HCT116 (cell line): Measurements from ENCODE around the gene SUGP1. TPM values are rescaled to one million over a fixed set of nuclear protein-coding genes. Genes with fewer than 3 reads are reported as not detected.
A peak's percentile ranks its signal among the peaks of the same experiment; 100 is the strongest.

Experiments used
- ATAC-seq: fragments of 200-7000 bp; cut with Tn5 transposase; 2 replicates; pipeline ENCODE4 v1.9.1; 2020; ENCODE audit warnings: mild to moderate bottlenecking, moderate library complexity
- BruUV-seq: library from RNA; stranded (reverse); fragments of 400-500 nt; replicated peaks from 2 replicates; lab custom pipeline; 2021; lab: Mats Ljungman, UMichigan
- CTCF ChIA-PET: fragments of 300-600 bp; sonication (Branson Sonifier 250); formaldehyde crosslinking; loops from one replicate; lab custom pipeline; 2021; ENCODE audit warnings: antibody characterized with exemption; lab: Charles Lee
- POLR2A ChIA-PET: fragments of 300-600, 350-600 bp; sonication (Branson Sonifier 250); formaldehyde crosslinking; loops from one replicate; lab custom pipeline; 2021; ENCODE audit warnings: antibody characterized with exemption; lab: Charles Lee
- RAD21 ChIA-PET, 2 experiments: fragments of 300-600 bp; sonication (Branson Sonifier 250); formaldehyde crosslinking; loops; one replicate each; lab custom pipeline; 2023; ENCODE audit warnings: low total read pairs in 2 of 2; ENCODE audit not compliant: uncharacterized antibody in 2 of 2, unreplicated experiment in 2 of 2, low non-redundant PET in 1 of 2; lab: Charles Lee
- DNase-seq: peaks from one replicate; pipeline ENCODE4 v3.0.0-alpha.2; 2010; ENCODE audit warnings: low read depth, low spot score
- H2AFZ ChIP-seq: fragments of 200-600 bp; shearing (Covaris generic), sonication (generic); 2 replicates; pipeline ENCODE4 v1.6.1; 2017; ENCODE audit warnings: low read depth, mixed run types, mixed read lengths, antibody characterized with exemption, low read length; ENCODE audit not compliant: poor library complexity, severe bottlenecking
- H3K27ac ChIP-seq: 2 replicates; pipeline ENCODE4 v1.5.1; 2012; ENCODE audit warnings: low read depth, low read length
- H3K27me3 ChIP-seq: fragments of 200-600 bp; sonication (generic); 2 replicates; pipeline ENCODE4 v1.6.1; 2016; ENCODE audit warnings: mixed run types, low read length, mixed read lengths; ENCODE audit not compliant: insufficient read depth
- H3K36me3 ChIP-seq, 2 experiments: fragments of 200-500 bp in 1 of 2; fragments of 200-600 bp in 1 of 2; sonication (Bioruptor generic) in 1 of 2; sonication (generic) in 1 of 2; 2 replicates each; pipeline versions ENCODE4 v1.5.1 to v1.6.1; 2014 to 2016; ENCODE audit warnings: low read length in 2 of 2, inconsistent platforms in 1 of 2, mixed read lengths in 1 of 2, mixed run types in 1 of 2; ENCODE audit not compliant: insufficient read depth in 2 of 2, control insufficient read depth in 1 of 2
- H3K4me1 ChIP-seq, 2 experiments: fragments of 200-600 bp in 1 of 2; sonication (generic) in 1 of 2; 2 replicates each; pipeline versions ENCODE4 v1.5.1 to v1.6.1; 2012 to 2017; ENCODE audit warnings: low read length in 2 of 2, inconsistent platforms in 1 of 2, mild to moderate bottlenecking in 1 of 2, mixed read lengths in 1 of 2, mixed run types in 1 of 2, moderate library complexity in 1 of 2; ENCODE audit not compliant: insufficient read depth in 2 of 2, control insufficient read depth in 1 of 2
- H3K4me2 ChIP-seq: fragments of 200-600 bp; sonication (generic); 2 replicates; pipeline ENCODE4 v1.6.1; 2017; ENCODE audit warnings: mixed run types, low read length, mixed read lengths
- H3K4me3 ChIP-seq, 2 experiments: fragments of 200-600 bp in 1 of 2; sonication (generic) in 1 of 2; replicated peaks in 1 of 2; 2 replicates each; pipeline ENCODE4 v1.5.1; 2011 to 2016; ENCODE audit warnings: low read length in 2 of 2, control low read depth in 1 of 2, low read depth in 1 of 2, mild to moderate bottlenecking in 1 of 2, mixed read lengths in 1 of 2, mixed run types in 1 of 2
- H3K79me2 ChIP-seq: fragments of 200-600 bp; sonication (generic); 2 replicates; pipeline ENCODE4 v1.6.1; 2017; ENCODE audit warnings: mild to moderate bottlenecking, mixed run types, low read length, moderate library complexity, mixed read lengths; ENCODE audit not compliant: insufficient read depth
- H3K9ac ChIP-seq: fragments of 200-600 bp; sonication (generic); 2 replicates; pipeline ENCODE4 v1.6.1; 2016; ENCODE audit warnings: low read length, mixed read lengths
- H3K9me2 ChIP-seq: fragments of 200-600 bp; sonication (generic), shearing (Covaris generic); 2 replicates; pipeline ENCODE4 v1.6.1; 2017; ENCODE audit warnings: mixed run types, mild to moderate bottlenecking, moderate library complexity; ENCODE audit not compliant: insufficient read depth
- H3K9me3 ChIP-seq, 2 experiments: fragments of 200-500 bp in 1 of 2; fragments of 200-600 bp in 1 of 2; sonication (Bioruptor generic) in 1 of 2; sonication (generic) in 1 of 2; 2 replicates each; pipeline ENCODE4 v1.6.1; 2014 to 2017; ENCODE audit warnings: low read length in 2 of 2, mixed read lengths in 2 of 2, inconsistent platforms in 1 of 2, low read depth in 1 of 2, mild to moderate bottlenecking in 1 of 2, mixed run types in 1 of 2, moderate library complexity in 1 of 2; ENCODE audit not compliant: control insufficient read depth in 1 of 2, insufficient read depth in 1 of 2
- H4K20me1 ChIP-seq: fragments of 200-600 bp; sonication (generic), shearing (Covaris generic); 2 replicates; pipeline ENCODE4 v1.6.1; 2017; ENCODE audit warnings: mixed run types, mild to moderate bottlenecking, moderate library complexity; ENCODE audit not compliant: insufficient read depth
- CBX3 ChIP-seq: IDR thresholded peaks from 2 replicates; pipeline ENCODE4 v1.6.1; 2012; ENCODE audit warnings: low read depth
- CEBPB ChIP-seq: IDR thresholded peaks from 2 replicates; pipeline ENCODE4 v1.6.1; 2012; ENCODE audit warnings: low read depth
- CTCF ChIP-seq, 3 experiments: fragments of 200-600 bp in 1 of 3; sonication (generic) in 1 of 3; IDR thresholded peaks in 2 of 3; conservative IDR thresholded peaks in 1 of 3; 2 replicates each; pipeline ENCODE4 v1.5.1; 2012 to 2017; ENCODE audit warnings: low read depth in 2 of 3, low read length in 2 of 3, antibody characterized with exemption in 1 of 3, borderline replicate concordance in 1 of 3, control low read depth in 1 of 3, mild to moderate bottlenecking in 1 of 3, mixed read lengths in 1 of 3, mixed run types in 1 of 3, moderate library complexity in 1 of 3; ENCODE audit not compliant: insufficient read depth in 1 of 3
- FOSL1 ChIP-seq: IDR thresholded peaks from 2 replicates; pipeline ENCODE4 v1.6.1; 2012; ENCODE audit warnings: low read depth
- JUND ChIP-seq: IDR thresholded peaks from 2 replicates; pipeline ENCODE4 v1.6.1; 2012
- RAD21 ChIP-seq: IDR thresholded peaks from 2 replicates; pipeline ENCODE4 v1.6.1; 2012; ENCODE audit warnings: low read depth, mild to moderate bottlenecking
- REST ChIP-seq: IDR thresholded peaks from 2 replicates; pipeline ENCODE4 v1.6.1; 2012; ENCODE audit warnings: low read depth
- SP1 ChIP-seq: IDR thresholded peaks from 2 replicates; pipeline ENCODE4 v1.6.1; 2012; ENCODE audit warnings: low read depth
- SRF ChIP-seq: IDR thresholded peaks from 2 replicates; pipeline ENCODE4 v1.6.1; 2012; ENCODE audit warnings: low read depth
- ZFX ChIP-seq: fragments of 450-650 bp; IDR thresholded peaks from 2 replicates; pipeline ENCODE4 v1.6.1; 2017
- ZNF274 ChIP-seq: fragments of 200-500 bp; sonication (Bioruptor generic); IDR thresholded peaks from 2 replicates; pipeline ENCODE4 v1.6.1; 2014; ENCODE audit warnings: mild to moderate bottlenecking, low read depth, low read length, inconsistent platforms
- intact Hi-C: fragments of 100-400 bp; cut with micrococcal nuclease; formaldehyde crosslinking; loops from 2 replicates; pipeline ENCODE4 v1.10.0; 2022
- total RNA-seq: library from RNA; stranded (reverse); gene quantifications from one replicate; pipeline ENCODE4 v1.2.1, GENCODE V29; 2021; ENCODE audit not compliant: unreplicated experiment

SUGP1 gene
- total RNA-seq, 1 experiment from 2014 or later: 47.6 TPM

- Histone ChIP-seq H3K79me2 (peaks cover 84% of the 10 kb centered on the region), H3K36me3 (peaks cover 9 to 16% of the 10 kb centered on the region in 2 experiments; a peak in 3 of 4 replicates), H4K20me1 (no peaks in the 10 kb centered on the region), H3K27ac (peak overlapping the region; percentile 92), H3K9me2 (no peaks in the 10 kb centered on the region), H3K4me2 (peak overlapping the region; percentile 99), H3K9me3 (no peaks in the 10 kb centered on the region), H3K4me3 (peak overlapping the region; percentile 97), H3K27me3 (no peaks in the 10 kb centered on the region), H3K9ac (peak overlapping the region; percentile 96), H2AFZ (no peak overlapping the region), H3K4me1 (peaks cover 12 to 22% of the 10 kb centered on the region in 2 experiments)
- ATAC-seq: peak; percentile 21; the same call in 1 of the 2 replicates
- RAD21 ChIA-PET: no interaction called here
- no TSS peak for BruUV-seq
- CTCF ChIA-PET: interaction anchor here (1.0 kb wide), 1 partner anchor 21 kb away, joined by 5 read pairs; no protein-coding TSS in a partner anchor
- no peak for DNase-seq
- TF ChIP-seq ZFX: peak; percentile 84; the same call in 1 of the 2 replicates
- TF ChIP-seq JUND: no peak
- 0 out of 6 replicates have a peak, but pooled peaks of 1 of the 3 experiments have one; percentile 1 for TF ChIP-seq CTCF (IDR thresholded peaks at IDR 0.05 in 2 of 3, conservative IDR thresholded peaks at IDR 0.05 in 1 of 3; ENCODE audit: borderline replicate concordance in 1 of 3, insufficient read depth in 1 of 3, low read depth in 2 of 3, low read length in 2 of 3)
- POLR2A ChIA-PET: no interaction called here
- intact Hi-C loops: no loop called here
Measured at GRCh38 chr19:19321141-19321577, 850 bp upstream of the SUGP1 start.

- Histone ChIP-seq H3K27ac (peak overlapping the region; percentile 92), H3K9ac (peak overlapping the region; percentile 96), H3K4me2 (peak overlapping the region; percentile 99), H4K20me1 (no peaks in the 10 kb centered on the region), H3K4me3 (peak overlapping the region; percentile 97), H3K4me1 (peaks cover 12 to 22% of the 10 kb centered on the region in 2 experiments), H2AFZ (peak overlapping the region; percentile 41), H3K79me2 (peaks cover 78% of the 10 kb centered on the region), H3K9me3 (no peaks in the 10 kb centered on the region), H3K27me3 (no peaks in the 10 kb centered on the region), H3K36me3 (peaks cover 14 to 19% of the 10 kb centered on the region in 2 experiments; a peak in 3 of 4 replicates), H3K9me2 (no peaks in the 10 kb centered on the region)
- BruUV-seq: TSS peak; percentile 66
- DNase-seq (no peak), ATAC-seq (peak; percentile 16)
- ChIA-PET POLR2A (no interaction called here), RAD21 (no interaction called here), CTCF (no interaction called here)
- intact Hi-C loops: no loop called here
- no peak; the same call in 1 of the 2 replicates for TF ChIP-seq SRF
- TF ChIP-seq JUND: no peak
- TF ChIP-seq CEBPB: no peak
- no peak for TF ChIP-seq SP1
- no peak for TF ChIP-seq REST
- TF ChIP-seq CBX3: no peak
- no peak for TF ChIP-seq RAD21
- no peak for TF ChIP-seq CTCF (IDR thresholded peaks at IDR 0.05 in 2 of 3, conservative IDR thresholded peaks at IDR 0.05 in 1 of 3; ENCODE audit: borderline replicate concordance in 1 of 3, insufficient read depth in 1 of 3, low read depth in 2 of 3, low read length in 2 of 3)
- no peak for TF ChIP-seq FOSL1
- TF ChIP-seq ZNF274: no peak
Measured at GRCh38 chr19:19319732-19320360, 463 bp downstream of the SUGP1 start.
